Osteocyte (in vitro differentiated cells): ENCODE data around the gene SNPH. TPM values are rescaled to one million over a fixed set of nuclear protein-coding genes. Genes with fewer than 3 reads are reported as not detected.

Experiments used
- DNase-seq: peaks from one replicate; pipeline ENCODE4 v3.0.0; 2021; ENCODE audit warnings: mixed read lengths; ENCODE audit not compliant: unreplicated experiment; ENCODE audit errors: extremely low spot score
- H3K27ac Mint-ChIP-seq: one replicate; pipeline ENCODE4 v1.8.0; 2021; ENCODE audit warnings: mild to moderate bottlenecking, mixed read lengths; ENCODE audit not compliant: unreplicated experiment
- H3K27me3 Mint-ChIP-seq: one replicate; pipeline ENCODE4 v1.8.0; 2021; ENCODE audit warnings: mixed read lengths; ENCODE audit not compliant: unreplicated experiment
- H3K36me3 Mint-ChIP-seq: one replicate; pipeline ENCODE4 v1.8.0; 2021; ENCODE audit warnings: mixed read lengths; ENCODE audit not compliant: unreplicated experiment
- H3K4me1 Mint-ChIP-seq: one replicate; pipeline ENCODE4 v1.8.0; 2021; ENCODE audit warnings: mixed read lengths; ENCODE audit not compliant: unreplicated experiment
- H3K4me3 Mint-ChIP-seq: one replicate; pipeline ENCODE4 v1.8.0; 2021; ENCODE audit warnings: mild to moderate bottlenecking, moderate library complexity, mixed read lengths; ENCODE audit not compliant: unreplicated experiment
- H3K9me3 Mint-ChIP-seq: one replicate; pipeline ENCODE4 v1.8.0; 2021; ENCODE audit warnings: mixed read lengths; ENCODE audit not compliant: unreplicated experiment
- CTCF ChIP-seq: fragments of 200-600 bp; sonication (generic); IDR thresholded peaks from 2 replicates; pipeline ENCODE4 v1.5.0; 2021; ENCODE audit warnings: antibody characterized with exemption, mild to moderate bottlenecking, moderate library complexity
- total RNA-seq: library from RNA; stranded (reverse); gene quantifications from 2 replicates; pipeline ENCODE4 v1.2.1, GENCODE V29; 2021

SNPH gene
- total RNA-seq, 1 donor from 2014 or later: 8.9 TPM

GRCh38 chr20:1324598-1325172 lies 58.6 kb downstream of the SNPH start:
- Mint-ChIP-seq H3K27me3 (no peaks in the 10 kb centered on the region), H3K27ac (no peak overlapping the region), H3K4me1 (peaks cover 8% of the 10 kb centered on the region), H3K9me3 (no peaks in the 10 kb centered on the region), H3K4me3 (no peak overlapping the region), H3K36me3 (no peaks in the 10 kb centered on the region)
- peak; percentile 62 for DNase-seq
- TF ChIP-seq CTCF: no peak

GRCh38 chr20:1325173-1326030 lies 59.3 kb downstream of the SNPH start:
- DNase-seq: peak; percentile 99
- Mint-ChIP-seq H3K27ac (no peak overlapping the region), H3K36me3 (no peaks in the 10 kb centered on the region), H3K4me1 (peaks cover 8% of the 10 kb centered on the region), H3K9me3 (no peaks in the 10 kb centered on the region), H3K4me3 (no peak overlapping the region), H3K27me3 (no peaks in the 10 kb centered on the region)
- TF ChIP-seq CTCF: peak; percentile 15

GRCh38 chr20:1326031-1326930 lies 60.2 kb downstream of the SNPH start:
- H3K27ac Mint-ChIP-seq: no peak overlapping the region
- no peak for TF ChIP-seq CTCF
- DNase-seq: peak; percentile 44
- no peak overlapping the region for H3K4me3 Mint-ChIP-seq
- H3K27me3 Mint-ChIP-seq: no peaks in the 10 kb centered on the region
- no peaks in the 10 kb centered on the region for H3K9me3 Mint-ChIP-seq
- H3K36me3 Mint-ChIP-seq: no peaks in the 10 kb centered on the region
- peaks cover 8% of the 10 kb centered on the region for H3K4me1 Mint-ChIP-seq

GRCh38 chr20:1327241-1327653 lies 61.2 kb downstream of the SNPH start:
- no peaks in the 10 kb centered on the region for H3K9me3 Mint-ChIP-seq
- H3K27ac Mint-ChIP-seq: peak overlapping the region; percentile 12
- no peak for TF ChIP-seq CTCF

More at GRCh38 chr20:1327241-1327653, 61.2 kb downstream of the SNPH start:
- peak; percentile 44 for DNase-seq
- Mint-ChIP-seq H3K4me1 (peaks cover 8% of the 10 kb centered on the region), H3K36me3 (peaks cover 2% of the 10 kb centered on the region), H3K4me3 (no peak overlapping the region), H3K27me3 (no peaks in the 10 kb centered on the region)
